IPS-11a (cell line): Measurements from ENCODE around the gene C4BPA.

ENCODE experiments used
- H3K4me3 ChIP-seq: one replicate; pipeline ENCODE4 v1.5.1; 2013; ENCODE audit warnings: low read depth, low read length, control low read depth

Gene C4BPA

GRCh38 chr1:207077012-207077411, 27.0 kb upstream of the C4BPA start:
- H3K4me3 ChIP-seq: no peak overlapping the region

DNA sequence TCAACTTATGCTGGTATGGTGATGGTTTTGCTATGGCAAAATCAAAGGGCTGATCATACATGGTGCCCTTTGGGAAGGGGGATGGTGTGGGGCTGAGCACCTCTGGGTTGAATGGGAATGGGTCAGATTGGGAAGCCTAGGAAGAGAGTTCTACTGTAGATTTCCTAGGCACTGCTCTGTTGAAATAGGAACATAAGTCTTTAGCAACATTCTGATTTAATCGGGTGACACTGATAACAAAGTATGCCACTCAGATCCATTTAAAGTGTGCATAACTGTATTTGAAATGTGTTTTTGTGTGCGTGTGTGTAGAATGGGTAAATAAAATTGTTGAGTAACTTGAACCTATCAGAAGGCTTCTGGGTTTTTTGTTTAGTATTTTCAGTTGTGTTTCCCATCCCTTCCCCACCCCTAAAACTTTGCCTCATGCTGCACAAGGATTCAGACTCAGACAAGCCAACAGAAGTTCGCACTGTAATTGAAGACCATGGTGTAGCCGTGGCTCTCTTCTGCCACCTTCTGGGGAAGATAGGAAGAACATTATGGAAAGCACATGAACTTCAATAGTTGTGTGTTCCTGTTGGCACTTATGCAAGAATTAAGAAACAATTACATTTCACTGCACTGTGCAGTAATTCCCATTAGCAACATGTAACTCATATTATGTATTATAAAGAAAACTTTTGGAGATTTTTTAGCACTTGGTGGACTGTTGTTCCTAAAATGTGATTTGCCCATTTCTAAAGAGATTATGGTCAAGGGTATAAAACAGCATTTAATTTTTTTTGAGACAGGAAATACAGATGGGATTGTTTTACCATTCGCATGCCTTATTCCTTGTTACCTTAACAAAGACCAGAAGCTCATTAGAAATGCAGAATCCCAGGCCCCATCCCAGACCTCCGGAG, 26.3 kb upstream of the C4BPA start:
- no peak overlapping the region for H3K4me3 ChIP-seq

DNA sequence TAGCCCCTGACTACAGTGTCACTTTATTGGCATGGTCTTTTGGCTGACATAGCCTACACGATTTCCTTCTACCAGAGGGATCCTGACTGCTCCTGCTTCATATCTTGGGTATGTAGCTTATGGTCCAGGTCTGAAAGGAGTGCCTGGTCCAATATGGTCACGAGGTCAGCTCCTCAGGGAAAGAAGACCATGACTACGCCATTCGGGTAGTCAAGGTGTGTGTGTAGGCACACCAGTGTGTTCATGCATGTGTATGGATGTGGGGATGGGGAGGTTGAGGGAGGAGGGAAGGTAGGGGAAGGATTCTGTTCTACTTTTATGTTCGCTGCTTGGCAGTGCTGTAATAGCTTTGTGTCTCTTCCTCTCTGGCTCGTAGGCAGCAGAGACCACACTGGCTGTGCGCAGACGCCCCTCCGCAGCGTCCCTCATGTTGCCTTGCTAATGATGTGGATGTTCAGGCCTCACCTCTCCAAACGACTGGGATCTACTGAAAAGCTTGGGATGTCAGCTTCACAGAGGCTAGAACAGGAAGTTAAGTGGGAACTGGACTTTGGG, 25.4 kb upstream of the C4BPA start:
- no peak overlapping the region for H3K4me3 ChIP-seq

DNA sequence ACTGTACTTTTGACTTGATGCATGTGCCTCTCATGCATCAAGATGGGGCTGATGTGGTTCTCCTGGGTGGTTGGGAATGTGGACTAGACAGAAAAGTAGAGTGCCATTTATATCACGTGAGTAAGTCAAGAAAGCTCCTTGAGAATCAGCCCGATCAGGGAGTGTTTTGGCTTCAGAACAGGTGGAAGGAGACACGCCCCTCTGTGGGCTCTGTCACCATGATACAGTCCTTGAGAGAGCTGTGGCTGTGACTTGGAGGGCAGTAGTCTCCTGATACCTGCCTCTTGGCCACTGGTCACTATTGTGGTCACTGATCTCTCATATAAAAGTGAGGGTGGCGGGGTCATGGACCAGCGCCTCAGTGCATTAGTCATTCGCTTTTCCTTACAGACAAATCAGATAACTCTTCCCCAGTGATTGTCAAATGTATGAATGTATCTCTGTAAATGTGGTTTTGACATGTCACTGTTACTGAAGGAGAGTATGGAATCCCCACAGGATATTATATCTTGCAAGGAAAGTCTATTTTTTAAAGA, 24.3 kb upstream of the C4BPA start:
- no peak overlapping the region for H3K4me3 ChIP-seq

DNA sequence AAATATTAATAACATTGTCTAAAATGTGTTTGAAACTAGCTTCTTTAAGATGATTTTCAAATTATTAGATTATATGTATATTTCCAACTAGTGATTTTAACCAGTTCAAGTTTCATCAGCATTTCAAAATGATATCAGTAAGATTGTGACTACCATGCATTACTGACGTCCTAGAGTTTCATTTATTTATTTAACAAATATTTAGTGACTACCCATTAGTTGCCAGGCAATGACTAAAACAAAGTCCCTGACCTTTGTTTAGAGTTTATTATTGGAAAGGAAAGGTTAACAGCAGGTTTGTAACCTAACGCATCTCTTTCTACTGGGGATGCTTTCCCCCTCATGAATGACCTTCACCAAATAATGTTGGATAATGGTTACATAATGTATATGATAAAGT, 22.9 kb upstream of the C4BPA start:
- no peak overlapping the region for H3K4me3 ChIP-seq

GRCh38 chr1:207081806-207082205, 22.2 kb upstream of the C4BPA start:
- H3K4me3 ChIP-seq: no peak overlapping the region

DNA sequence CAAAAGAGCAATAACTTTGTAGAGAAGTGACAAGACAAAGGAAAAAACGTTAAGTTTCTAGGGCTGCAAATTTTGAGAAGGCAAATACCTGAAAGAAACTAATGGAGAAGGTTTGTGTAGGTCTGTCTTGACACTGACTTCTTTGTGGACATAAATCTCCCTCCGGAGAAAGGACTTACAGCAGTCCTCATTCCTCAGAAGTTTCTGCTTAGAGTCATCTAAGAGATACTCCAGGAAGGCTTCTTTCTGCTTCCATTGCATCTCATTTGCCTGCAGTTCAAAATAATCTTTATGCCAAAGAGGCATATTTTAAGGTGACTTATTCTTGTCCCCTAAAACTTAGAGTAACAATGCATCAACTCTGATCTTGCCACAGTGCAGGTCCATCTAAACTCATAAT, 19.8 kb upstream of the C4BPA start:
- no peak overlapping the region for H3K4me3 ChIP-seq

GRCh38 chr1:207084701-207085180, 19.3 kb upstream of the C4BPA start:
- H3K4me3 ChIP-seq: no peak overlapping the region

GRCh38 chr1:207085887-207086286, 18.1 kb upstream of the C4BPA start:
- no peak overlapping the region for H3K4me3 ChIP-seq

- H3K4me3 ChIP-seq: no peak overlapping the region
Observed at GRCh38 chr1:207088161-207088560, 15.9 kb upstream of the C4BPA start.

DNA sequence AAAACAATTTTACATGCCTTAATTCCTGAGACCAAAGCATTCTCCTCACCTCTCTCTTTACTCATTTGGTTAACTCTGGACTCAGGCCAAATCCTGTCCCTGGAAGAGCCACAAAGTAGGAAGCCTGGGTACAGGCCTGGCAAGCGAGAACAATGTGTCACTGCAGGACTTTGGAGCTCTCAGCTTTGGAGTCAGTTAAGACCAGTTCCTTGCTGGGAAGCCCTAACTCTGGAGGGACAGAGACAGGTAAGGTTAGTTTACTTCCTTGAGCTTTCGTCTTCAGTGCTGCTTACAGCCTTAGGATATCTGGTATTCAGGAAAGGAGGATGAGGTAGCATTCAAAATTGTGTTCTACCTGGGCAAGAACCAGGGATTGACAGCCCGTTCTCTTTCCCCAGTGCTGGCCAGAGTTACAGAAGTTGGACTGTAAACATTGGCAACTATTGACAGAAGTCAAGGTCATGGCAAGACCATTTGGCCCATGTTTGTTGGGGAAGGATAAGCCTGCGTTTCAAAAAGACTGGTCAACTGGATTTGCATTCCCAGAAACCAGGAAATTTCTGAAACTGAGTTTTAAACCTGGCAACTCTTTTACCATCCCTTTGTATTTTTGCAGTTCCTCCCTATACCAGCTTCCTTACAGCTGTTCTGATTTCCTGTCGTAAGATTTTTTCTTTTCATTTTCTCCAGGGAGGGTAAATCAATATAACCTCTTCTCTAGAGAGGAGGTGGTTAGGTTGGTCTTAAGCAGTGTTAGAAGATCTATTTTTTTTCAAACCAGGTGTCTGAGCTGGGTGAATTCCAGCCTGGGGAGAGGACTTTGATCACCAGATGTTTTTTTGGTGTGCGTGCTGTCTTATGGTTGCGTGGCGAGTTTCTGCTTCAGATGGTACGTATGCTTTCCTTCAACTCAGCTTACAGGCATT, 15.1 kb upstream of the C4BPA start, which contains the start of gene C4BPB:
C4BPB (plus strand) TSS at position 160 of the 926 bp plus-strand sequence; CDS start at position 832, 672 bp downstream.
- no peak within 1 kb of the TSS for H3K4me3 ChIP-seq

GRCh38 chr1:207089627-207090355, 14.2 kb upstream of the C4BPA start:
- no peak overlapping the region for H3K4me3 ChIP-seq

DNA sequence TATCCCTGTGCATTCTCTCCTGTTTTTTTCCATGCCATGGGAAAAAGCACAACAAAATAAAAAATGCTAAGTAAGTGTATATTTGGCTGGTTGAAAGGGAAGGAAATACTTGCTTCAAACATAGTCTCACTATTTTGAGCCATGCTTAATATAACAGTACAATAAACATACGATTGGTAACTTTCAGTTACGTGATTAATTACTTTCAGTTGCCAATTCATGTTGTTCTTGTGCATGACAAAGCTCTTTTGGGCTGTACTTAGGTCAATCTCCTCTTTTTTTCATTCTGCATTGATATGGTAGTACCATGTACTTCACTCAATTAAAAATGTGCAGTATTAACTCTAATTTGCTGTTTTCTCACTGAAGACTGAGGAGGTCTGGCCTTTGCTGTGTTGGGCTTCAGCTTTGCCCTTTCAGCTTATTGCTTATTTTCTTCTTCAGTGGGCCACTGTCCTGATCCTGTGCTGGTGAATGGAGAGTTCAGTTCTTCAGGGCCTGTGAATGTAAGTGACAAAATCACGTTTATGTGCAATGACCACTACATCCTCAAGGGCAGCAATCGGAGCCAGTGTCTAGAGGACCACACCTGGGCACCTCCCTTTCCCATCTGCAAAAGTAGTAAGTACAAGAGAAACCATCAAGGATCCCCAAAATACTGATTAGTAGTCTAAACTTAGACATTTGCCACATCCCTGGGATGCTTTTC, 12.7 kb upstream of the C4BPA start:
- no peak overlapping the region for H3K4me3 ChIP-seq

DNA sequence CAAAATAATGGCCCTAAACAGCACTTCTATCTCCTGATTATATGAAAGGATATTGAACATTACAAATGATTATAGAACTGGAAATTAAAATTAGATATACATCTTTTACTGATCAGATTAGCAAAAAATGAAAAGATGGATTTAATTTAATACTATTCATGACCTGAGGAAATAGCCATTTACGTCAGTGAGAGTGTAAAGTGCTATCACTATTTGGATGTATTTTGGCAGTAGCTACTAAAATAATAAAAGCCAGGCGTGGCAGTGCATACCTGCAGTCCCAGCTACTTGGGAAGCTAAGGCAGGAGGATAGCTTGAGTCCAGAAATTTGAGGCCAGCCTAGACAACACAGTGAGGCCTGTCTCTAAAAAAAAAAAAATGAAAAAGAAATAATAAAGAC, 10.1 kb upstream of the C4BPA start:
- H3K4me3 ChIP-seq: no peak overlapping the region

DNA sequence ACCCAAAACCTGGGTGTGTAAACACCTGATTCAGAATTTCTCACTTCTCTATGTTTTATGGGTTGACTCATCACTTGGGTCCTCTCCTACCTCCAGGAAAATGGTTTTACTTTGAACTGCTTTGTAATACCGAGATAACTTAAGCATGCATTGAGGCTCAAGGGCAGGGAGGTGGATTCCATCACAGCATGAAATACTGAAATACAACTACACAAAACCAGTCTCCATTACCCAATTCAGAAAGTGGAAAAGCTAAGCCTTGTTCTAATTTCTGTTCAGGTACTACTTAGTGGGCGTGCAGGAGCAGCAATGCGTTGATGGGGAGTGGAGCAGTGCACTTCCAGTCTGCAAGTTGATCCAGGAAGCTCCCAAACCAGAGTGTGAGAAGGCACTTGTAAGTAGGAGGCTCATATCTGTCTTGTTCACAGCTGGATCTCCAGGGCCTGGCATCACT, 6.1 kb upstream of the C4BPA start:
- no peak overlapping the region for H3K4me3 ChIP-seq

DNA sequence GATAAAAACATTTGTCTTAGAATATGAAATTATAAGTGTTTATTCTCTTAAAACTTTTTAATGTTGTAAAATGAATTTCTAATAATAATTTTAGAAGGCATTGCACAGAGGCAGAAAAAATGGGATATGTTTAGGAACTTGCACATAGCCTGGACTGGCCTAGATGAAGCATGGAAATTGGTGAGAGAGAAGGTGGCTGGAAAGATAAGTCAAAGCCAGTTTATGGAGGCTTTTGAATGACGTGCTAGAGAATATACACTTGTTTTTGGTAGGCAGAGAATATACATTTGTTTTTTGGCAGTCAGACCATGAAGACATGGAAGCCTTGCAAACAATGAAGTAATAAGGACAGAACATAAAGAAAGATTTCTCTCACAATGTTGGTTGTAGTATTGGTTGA, 2.3 kb upstream of the C4BPA start:
- H3K4me3 ChIP-seq: no peak overlapping the region

GRCh38 chr1:207102146-207102545, 1.9 kb upstream of the C4BPA start:
- H3K4me3 ChIP-seq: no peak overlapping the region

DNA sequence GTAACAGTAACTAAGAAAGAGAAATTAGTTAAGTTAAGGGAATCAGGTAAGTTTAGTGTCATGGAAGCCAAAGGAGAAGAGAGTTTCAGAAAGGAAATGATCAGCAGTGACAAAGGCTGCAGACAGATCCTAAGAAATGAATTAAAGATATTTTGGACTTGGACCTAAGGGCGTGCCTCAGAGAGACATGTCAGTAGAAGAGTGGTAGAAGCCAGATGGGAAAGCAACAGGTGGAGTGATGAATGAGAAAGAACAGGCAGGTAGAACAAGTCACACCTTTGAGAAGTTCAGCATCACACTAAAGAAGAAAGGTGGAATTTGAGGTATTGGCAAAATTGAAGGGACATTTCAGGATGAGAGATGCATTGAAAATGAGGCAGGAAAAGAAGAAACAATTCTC, 1.4 kb upstream of the C4BPA start:
- H3K4me3 ChIP-seq: no peak overlapping the region

DNA sequence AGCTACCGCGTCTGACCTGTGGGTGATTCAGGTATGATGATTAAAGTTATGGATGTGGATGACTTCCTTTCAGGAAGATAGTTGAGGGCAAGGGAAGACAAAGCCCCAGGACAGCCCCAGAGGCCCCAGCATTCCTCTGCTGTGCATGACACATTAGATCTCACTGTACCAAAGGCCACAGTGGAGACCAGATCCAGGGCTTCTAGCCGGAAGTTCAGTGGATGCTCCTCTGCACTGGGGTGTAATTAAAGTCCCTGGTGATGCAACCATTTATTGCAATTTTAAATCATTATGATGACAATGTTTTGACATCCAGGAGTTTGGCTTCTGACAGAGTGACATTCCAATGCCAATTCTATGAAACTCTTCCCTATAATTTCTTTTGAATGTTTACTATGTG, 5.0 kb downstream of the C4BPA start:
- no peak overlapping the region for H3K4me3 ChIP-seq
